HG02981 (cell line): Measurements from ENCODE around the gene ADGRD1.
"Not testable (repeated sequence)": the region's sequence is repeated elsewhere in the genome, so short reads cannot be mapped to it uniquely, and the experiment has no call there.

Source experiments
- ATAC-seq: cut with Tn5 transposase; IDR thresholded peaks from one replicate; pipeline ENCODE4 v1.9.1; 2021; ENCODE audit warnings: mild to moderate bottlenecking, moderate library complexity; ENCODE audit not compliant: unreplicated experiment

Gene ADGRD1

GRCh38 chr12:130937063-130937462 lies 16.6 kb upstream of the ADGRD1 start:
- ATAC-seq, result no peak

DNA sequence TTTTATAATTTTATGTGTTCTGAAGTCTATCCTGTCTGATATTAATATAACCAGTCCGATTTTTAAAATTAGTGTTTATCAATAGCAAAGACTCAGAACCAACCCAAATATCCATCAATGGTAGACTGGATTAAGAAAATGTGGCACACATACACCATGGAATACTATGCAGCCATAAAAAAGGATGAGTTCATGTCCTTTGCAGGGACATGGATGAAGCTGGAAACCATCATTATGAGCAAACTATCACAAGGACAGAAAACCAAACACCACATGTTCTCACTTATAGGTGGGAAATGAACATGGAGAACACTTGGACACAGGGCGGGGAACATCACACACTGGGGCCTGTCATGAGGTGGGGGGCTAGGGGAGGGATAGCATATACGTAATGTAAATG lies 16.2 kb upstream of the ADGRD1 start:
- ATAC-seq, result not testable (repeated sequence)

DNA sequence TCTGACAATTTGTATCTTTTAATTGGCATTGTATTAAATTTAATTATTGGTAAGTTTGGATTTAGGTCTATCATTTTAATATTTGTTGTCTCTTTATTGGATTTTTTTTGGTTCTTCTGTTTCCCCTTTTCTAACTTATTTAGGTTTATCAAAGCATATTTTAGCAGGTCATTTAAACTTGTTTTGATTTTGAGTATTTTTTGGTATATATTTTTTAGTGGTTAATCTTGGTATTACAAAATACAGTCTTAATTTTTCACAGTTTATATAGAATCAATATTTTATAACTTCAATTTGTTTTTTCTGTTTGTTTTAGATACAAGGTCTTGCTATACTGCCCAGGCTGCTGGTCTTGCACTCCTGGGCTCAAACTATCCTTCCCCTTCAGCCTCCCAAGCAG lies 15.5 kb upstream of the ADGRD1 start:
- no peak for ATAC-seq

- no peak for ATAC-seq
Observed at GRCh38 chr12:130944878-130945277, 8.8 kb upstream of the ADGRD1 start.

GRCh38 chr12:130945786-130946492 lies 7.8 kb upstream of the ADGRD1 start:
- ATAC-seq, result no peak

DNA sequence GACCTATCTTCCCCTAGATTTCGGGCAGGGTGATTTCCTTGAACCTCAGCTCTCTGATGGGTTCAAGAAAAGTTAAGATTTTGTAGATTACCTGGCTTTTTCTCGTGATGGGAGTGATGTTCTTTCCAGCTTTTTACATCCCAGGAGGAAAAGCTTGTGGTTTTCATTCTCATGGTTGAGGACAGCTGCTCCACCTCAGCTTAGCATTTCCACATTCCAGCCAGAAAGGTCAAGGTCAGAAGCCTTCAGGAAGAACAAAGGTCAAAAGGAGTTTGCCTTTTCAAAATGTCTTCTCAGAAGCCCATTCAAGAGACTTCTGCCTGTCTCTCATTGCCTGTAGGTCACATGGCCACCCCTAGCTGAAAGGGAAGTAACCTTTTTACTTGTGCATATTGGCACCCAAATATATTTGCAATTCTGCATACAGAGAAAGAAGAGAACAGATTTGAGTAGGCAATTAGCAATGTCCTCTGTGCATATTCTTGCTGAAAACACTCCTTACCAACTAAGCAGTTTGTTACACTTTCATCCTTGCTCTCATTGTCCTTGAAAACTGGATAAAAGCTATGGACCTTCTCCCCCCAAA lies 6.6 kb upstream of the ADGRD1 start:
- no peak for ATAC-seq

DNA sequence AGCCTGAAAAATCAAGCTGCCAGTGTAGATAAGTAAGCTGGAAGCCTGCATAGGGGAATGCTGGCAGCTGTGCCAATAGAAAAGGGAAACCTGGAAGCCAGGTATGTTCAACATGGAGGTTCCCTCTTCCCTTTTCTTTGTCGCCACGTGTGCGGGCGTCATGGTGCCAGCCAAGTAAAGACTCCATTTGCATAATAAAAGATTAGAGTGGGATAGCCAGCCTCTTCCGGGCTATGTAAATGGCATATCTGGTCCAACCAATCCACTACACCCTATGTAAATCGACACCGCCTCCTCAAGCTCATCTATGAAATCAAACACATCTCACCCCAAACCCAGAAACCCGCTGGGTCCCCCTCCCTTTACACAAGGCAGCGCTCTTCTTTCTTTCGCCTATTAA lies 5.6 kb upstream of the ADGRD1 start:
- no peak for ATAC-seq

GRCh38 chr12:130948751-130949150 lies 5.0 kb upstream of the ADGRD1 start:
- no peak for ATAC-seq

DNA sequence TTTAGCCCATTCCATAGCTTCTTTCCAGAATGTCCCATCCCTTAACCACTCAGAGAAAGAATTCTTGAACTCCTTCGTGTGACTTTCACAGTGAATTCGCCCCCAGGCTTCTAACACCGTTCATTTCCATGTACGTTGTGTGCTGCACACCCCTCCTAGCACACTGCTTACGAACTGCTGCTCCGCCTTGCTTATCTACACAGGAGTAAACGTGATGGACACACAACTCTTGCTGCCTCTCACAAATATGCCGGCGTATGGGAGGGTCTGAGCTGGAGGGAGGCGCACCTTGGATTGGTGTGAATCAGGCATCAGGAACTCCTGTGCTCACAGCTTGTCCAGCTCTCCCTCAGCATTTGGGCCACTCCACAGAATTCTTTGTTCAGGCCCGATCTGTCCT lies 3.9 kb upstream of the ADGRD1 start:
- no peak for ATAC-seq

DNA sequence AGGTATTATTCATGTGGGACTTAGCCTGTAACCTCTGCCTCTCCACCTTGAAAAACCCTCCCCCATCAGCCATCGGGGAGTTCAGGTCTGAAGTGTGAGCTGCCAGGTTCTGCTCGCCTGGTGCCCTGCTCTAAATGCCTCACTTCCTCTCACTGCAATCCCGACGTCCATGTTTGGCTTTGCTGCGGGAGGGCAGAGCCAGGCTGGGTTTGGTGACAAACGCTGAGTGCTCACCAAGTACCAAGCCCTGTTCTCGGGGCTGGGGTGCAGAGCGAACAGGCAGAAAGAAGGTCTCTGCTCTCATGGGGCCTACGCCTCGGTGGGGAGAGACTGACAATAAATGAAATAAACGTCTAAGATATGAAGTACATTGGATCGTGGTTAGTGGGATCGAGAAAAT lies 2.1 kb upstream of the ADGRD1 start:
- no peak for ATAC-seq

- ATAC-seq, result no peak
Observed at GRCh38 chr12:130952171-130952954, 1.3 kb upstream of the ADGRD1 start.

DNA sequence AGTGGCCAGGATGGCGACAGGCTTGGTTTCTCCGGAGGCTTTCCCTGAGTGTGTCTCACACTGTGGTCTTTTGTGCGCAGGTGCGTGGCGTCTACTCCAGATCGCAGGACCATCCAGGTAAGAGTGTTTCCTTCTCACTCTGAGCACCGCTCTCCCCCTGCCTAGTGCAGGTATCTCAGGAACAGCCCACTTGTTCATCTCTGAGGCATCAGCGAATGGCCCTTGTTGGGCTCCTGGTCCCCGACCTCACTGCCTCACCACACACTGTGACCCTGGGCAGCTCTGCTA lies 781 bp downstream of the ADGRD1 start:
- no peak for ATAC-seq

DNA sequence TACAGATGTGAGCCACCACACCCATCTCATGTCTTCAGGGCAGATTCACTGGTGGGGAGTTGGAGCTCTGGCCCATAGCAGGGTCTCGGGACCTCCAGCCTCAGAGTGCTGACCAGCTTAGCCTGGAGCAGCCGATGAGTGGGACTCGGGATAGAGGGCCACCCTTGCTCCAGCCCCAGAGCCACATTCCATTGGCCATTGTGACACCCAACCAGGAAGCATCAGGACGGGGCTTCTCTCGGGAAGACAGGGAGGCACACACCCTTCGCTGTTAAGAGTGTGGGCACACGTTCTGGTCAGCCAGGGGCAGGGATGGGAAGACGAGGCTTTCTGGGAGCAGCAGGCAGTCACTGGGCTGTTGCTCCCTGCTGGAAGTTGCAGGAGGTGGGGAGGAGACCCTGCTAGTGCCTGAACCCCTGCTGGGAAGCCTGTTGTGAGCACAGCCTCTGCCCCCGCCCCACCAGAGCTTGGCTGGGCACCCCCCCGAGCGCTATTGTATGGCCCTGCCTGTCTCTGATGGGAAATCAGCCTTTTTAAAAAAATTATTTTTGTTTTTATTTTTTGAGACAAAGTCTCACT lies 1.6 kb downstream of the ADGRD1 start:
- no peak for ATAC-seq

- ATAC-seq, result no peak
Observed at GRCh38 chr12:130956009-130956408, 2.3 kb downstream of the ADGRD1 start.

GRCh38 chr12:130956456-130957303 lies 3.0 kb downstream of the ADGRD1 start:
- no peak for ATAC-seq

DNA sequence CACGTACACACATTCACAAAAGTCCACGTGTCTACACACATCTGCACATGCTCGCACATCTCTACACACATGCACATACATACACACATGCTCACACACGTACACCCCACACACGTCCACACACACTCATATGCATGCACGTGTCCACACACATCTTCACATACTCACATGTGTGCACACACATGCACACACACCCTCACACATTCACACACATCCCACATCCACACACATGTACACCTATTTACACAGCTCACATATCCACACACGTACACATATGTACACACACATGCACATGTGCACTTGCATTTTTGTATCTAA lies 3.6 kb downstream of the ADGRD1 start:
- no peak for ATAC-seq

- ATAC-seq, result no peak
Observed at GRCh38 chr12:130958557-130959140, 4.9 kb downstream of the ADGRD1 start.

DNA sequence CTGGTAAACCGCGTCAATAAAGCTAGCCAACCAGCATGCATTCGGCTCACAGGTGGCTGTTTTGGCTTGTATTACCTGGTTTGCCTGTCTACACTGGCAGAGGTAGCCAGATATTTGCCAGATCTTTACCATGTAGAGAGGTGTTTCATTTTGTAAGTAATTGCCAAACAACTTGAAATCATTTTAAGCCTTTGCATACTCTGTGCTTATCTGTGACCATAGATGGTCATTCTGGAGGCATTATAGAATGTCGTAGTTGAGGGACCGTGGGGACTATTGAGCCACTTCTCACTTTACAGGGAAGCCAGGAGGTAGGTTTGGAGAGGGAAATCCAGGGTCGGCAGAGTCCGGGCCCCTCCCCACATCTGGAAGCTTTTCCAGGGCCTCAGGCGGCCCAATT lies 5.9 kb downstream of the ADGRD1 start:
- no peak for ATAC-seq

GRCh38 chr12:130960058-130960457 lies 6.4 kb downstream of the ADGRD1 start:
- no peak for ATAC-seq

- ATAC-seq, result no peak
Observed at GRCh38 chr12:130960787-130961186, 7.1 kb downstream of the ADGRD1 start.

DNA sequence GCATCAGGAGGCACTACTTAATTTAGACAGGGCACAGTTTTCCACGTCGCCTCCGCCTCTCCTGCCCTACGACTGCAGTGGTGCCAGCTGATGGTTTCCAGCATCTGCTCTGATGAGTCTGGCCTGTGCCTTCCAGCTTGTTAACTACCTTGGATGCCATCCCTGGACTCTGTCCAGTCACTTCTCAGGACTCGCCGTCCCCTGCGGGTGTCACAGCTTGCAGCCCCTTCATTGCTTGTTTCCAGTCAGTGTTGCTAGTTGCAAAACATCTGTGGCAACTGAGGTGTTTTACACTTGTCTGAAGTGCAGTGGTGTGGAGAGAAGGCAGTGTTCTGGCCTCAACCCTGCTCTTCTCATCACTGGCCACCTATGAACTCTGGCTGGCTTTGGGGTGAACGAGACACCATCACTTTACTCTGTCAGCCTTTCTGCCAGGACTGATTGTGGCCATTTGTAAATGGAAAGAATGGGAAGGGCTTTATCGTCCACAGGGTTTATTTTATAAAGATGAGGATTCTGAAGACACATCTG lies 8.3 kb downstream of the ADGRD1 start:
- no peak for ATAC-seq
